PFSK-1 (cell line): ENCODE data around the gene PTPMT1.

ENCODE experiments used
- FOXP2 ChIP-seq: optimal IDR thresholded peaks from 2 replicates; pipeline ENCODE3; 2011; ENCODE audit warnings: borderline replicate concordance, control low read depth, inconsistent platforms; ENCODE audit not compliant: insufficient read depth; ENCODE audit errors: extremely low read length, extremely low read depth
- POLR2AphosphoS5 ChIP-seq: IDR thresholded peaks from 2 replicates; pipeline ENCODE4 v1.6.1; 2012; ENCODE audit warnings: low read depth, mild to moderate bottlenecking, control low read depth, low read length, moderate library complexity
- SIN3A ChIP-seq: IDR thresholded peaks from 2 replicates; pipeline ENCODE4 v1.6.1; 2012; ENCODE audit warnings: mild to moderate bottlenecking, low read length, moderate library complexity, borderline replicate concordance; ENCODE audit not compliant: insufficient read depth
- TAF1 ChIP-seq: IDR thresholded peaks from 2 replicates; pipeline ENCODE4 v1.6.1; 2012; ENCODE audit warnings: low read length, control low read depth, borderline replicate concordance; ENCODE audit not compliant: insufficient read depth
- TF ChIP-seq, protein P1 (sequence below), 2 experiments: IDR thresholded peaks; 2 replicates each; pipeline versions ENCODE4 v1.6.1 to v1.8.0; 2011 to 2012; ENCODE audit warnings: low read depth in 2 of 2, low read length in 2 of 2, control low read depth in 1 of 2, inconsistent platforms in 1 of 2, mild to moderate bottlenecking in 1 of 2, moderate library complexity in 1 of 2; ENCODE audit not compliant: insufficient read depth in 1 of 2

Gene PTPMT1

GRCh38 chr11:47569646-47570045 lies 4.2 kb downstream of the PTPMT1 start:
- TF ChIP-seq POLR2AphosphoS5 (no peak), FOXP2 (no peak), SIN3A (no peak), TAF1 (no peak)
- TF ChIP-seq, protein P1, sequence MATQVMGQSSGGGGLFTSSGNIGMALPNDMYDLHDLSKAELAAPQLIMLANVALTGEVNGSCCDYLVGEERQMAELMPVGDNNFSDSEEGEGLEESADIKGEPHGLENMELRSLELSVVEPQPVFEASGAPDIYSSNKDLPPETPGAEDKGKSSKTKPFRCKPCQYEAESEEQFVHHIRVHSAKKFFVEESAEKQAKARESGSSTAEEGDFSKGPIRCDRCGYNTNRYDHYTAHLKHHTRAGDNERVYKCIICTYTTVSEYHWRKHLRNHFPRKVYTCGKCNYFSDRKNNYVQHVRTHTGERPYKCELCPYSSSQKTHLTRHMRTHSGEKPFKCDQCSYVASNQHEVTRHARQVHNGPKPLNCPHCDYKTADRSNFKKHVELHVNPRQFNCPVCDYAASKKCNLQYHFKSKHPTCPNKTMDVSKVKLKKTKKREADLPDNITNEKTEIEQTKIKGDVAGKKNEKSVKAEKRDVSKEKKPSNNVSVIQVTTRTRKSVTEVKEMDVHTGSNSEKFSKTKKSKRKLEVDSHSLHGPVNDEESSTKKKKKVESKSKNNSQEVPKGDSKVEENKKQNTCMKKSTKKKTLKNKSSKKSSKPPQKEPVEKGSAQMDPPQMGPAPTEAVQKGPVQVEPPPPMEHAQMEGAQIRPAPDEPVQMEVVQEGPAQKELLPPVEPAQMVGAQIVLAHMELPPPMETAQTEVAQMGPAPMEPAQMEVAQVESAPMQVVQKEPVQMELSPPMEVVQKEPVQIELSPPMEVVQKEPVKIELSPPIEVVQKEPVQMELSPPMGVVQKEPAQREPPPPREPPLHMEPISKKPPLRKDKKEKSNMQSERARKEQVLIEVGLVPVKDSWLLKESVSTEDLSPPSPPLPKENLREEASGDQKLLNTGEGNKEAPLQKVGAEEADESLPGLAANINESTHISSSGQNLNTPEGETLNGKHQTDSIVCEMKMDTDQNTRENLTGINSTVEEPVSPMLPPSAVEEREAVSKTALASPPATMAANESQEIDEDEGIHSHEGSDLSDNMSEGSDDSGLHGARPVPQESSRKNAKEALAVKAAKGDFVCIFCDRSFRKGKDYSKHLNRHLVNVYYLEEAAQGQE (IDR thresholded peaks at IDR 0.05; ENCODE audit: insufficient read depth in 1 of 2, low read depth in 2 of 2, low read length in 2 of 2), result no peak

GRCh38 chr11:47570651-47571356 lies 5.4 kb downstream of the PTPMT1 start:
- TF ChIP-seq TAF1 (no peak), FOXP2 (no peak)

DNA sequence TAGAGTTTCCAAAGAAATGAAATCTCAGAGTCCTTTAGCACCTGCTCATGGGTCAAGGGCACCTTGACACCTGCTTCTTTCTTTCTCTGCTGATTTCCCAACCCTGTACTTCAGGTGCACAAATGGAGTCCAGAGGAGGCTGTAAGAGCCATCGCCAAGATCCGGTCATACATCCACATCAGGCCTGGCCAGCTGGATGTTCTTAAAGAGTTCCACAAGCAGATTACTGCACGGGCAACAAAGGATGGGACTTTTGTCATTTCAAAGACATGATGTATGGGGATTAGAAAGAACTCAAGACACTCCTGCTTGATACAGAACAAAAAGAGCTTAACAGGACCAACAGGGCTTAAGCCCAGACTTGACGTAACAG lies 5.9 kb downstream of the PTPMT1 start:
- no peak for TF ChIP-seq TAF1
- TF ChIP-seq FOXP2, result no peak
- TF ChIP-seq POLR2AphosphoS5, result no peak
- TF ChIP-seq, protein P1 (IDR thresholded peaks at IDR 0.05; ENCODE audit: insufficient read depth in 1 of 2, low read depth in 2 of 2, low read length in 2 of 2), result no peak
- TF ChIP-seq SIN3A, result no peak

DNA sequence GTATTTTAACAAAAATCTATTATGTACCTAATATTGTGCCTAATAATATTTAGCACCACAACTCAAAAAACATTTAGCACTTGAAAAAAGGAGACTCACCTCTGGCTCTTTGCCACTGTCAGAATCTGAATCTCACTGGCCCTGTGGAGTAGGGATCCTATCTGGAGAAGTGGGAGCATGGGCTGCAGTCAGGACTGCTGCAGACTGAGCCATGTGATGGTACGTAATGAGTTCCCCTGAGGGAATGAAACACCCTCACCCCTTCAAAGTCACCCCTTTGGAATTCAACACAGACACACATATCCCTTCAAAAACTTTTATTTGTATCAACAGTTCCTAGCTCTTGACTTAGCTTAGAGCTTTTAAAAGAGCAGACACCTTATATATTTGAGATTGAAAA lies 6.5 kb downstream of the PTPMT1 start:
- TF ChIP-seq SIN3A (no peak), TAF1 (no peak), FOXP2 (no peak), POLR2AphosphoS5 (no peak)
- TF ChIP-seq, protein P1 (IDR thresholded peaks at IDR 0.05; ENCODE audit: insufficient read depth in 1 of 2, low read depth in 2 of 2, low read length in 2 of 2), result no peak

GRCh38 chr11:47572715-47573255 lies 7.4 kb downstream of the PTPMT1 start:
- TF ChIP-seq FOXP2, result no peak
- TF ChIP-seq, protein P1 (IDR thresholded peaks at IDR 0.05; ENCODE audit: insufficient read depth in 1 of 2, low read depth in 2 of 2, low read length in 2 of 2), result no peak
- TF ChIP-seq SIN3A, result no peak
- no peak for TF ChIP-seq POLR2AphosphoS5
- TF ChIP-seq TAF1, result no peak

- TF ChIP-seq, protein P1 (IDR thresholded peaks at IDR 0.05; ENCODE audit: insufficient read depth in 1 of 2, low read depth in 2 of 2, low read length in 2 of 2), result no peak
- TF ChIP-seq POLR2AphosphoS5 (no peak), FOXP2 (no peak), TAF1 (no peak), SIN3A (no peak)
These were observed 7.9 kb downstream of the PTPMT1 start for GRCh38 chr11:47573321-47573720.
